Measurements from ENCODE around the gene OR8G5. TPM values are rescaled to one million over a fixed set of nuclear protein-coding genes. Genes with fewer than 3 reads are reported as not detected.

The OR8G5 gene
- polyA plus RNA-seq, 1 donor from 2014 or later, result not detected

DNA sequence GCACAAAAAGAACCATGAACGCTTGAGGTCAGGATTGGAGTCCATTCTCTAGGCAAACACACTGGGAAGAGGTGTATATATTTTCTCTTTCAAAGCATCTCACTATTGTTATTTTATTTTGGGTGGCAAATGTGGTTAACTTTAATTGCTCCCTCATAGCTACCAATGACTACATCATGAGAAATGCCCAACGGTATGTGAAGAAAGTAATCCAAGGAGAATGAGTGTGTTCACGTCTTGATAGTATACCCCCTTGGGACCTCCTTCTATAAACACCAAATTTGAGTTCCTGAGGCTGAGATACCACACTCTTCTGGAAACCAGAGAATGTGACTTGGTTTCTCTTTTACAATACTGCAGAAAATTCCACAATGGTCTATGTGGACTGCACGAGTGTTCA, 41.7 kb downstream of the OR8G5 start:
- Histone ChIP-seq H3K36me3 (ENCODE audit: insufficient read depth, low read length) (no peaks in the 10 kb centered on the region), H3K9ac (ENCODE audit: low read length) (no peak overlapping the region), H3K27ac (ENCODE audit: low read length) (no peak overlapping the region), H2AFZ (ENCODE audit: low read depth, low read length) (no peak overlapping the region), H3K4me3 (ENCODE audit: low read length) (no peak overlapping the region), H3K27me3 (ENCODE audit: insufficient read depth, low read depth, low read length) (no peaks in the 10 kb centered on the region), H3K4me2 (ENCODE audit: low read length) (no peak overlapping the region), H4K20me1 (ENCODE audit: insufficient read depth) (no peaks in the 10 kb centered on the region), H3K79me2 (replicated peaks; ENCODE audit: insufficient read depth, low read length) (no peaks in the 10 kb centered on the region), H3K9me2 (ENCODE audit: insufficient read depth, low read length) (no peaks in the 10 kb centered on the region), H3F3A (ENCODE audit: insufficient read depth, low read length, poor library complexity, severe bottlenecking) (no peaks in the 10 kb centered on the region), H3K9me3 (ENCODE audit: low read length) (no peaks in the 10 kb centered on the region)
- no peak for TF ChIP-seq RAD21 (conservative IDR thresholded peaks at IDR 0.05)
- TF ChIP-seq, protein P1, sequence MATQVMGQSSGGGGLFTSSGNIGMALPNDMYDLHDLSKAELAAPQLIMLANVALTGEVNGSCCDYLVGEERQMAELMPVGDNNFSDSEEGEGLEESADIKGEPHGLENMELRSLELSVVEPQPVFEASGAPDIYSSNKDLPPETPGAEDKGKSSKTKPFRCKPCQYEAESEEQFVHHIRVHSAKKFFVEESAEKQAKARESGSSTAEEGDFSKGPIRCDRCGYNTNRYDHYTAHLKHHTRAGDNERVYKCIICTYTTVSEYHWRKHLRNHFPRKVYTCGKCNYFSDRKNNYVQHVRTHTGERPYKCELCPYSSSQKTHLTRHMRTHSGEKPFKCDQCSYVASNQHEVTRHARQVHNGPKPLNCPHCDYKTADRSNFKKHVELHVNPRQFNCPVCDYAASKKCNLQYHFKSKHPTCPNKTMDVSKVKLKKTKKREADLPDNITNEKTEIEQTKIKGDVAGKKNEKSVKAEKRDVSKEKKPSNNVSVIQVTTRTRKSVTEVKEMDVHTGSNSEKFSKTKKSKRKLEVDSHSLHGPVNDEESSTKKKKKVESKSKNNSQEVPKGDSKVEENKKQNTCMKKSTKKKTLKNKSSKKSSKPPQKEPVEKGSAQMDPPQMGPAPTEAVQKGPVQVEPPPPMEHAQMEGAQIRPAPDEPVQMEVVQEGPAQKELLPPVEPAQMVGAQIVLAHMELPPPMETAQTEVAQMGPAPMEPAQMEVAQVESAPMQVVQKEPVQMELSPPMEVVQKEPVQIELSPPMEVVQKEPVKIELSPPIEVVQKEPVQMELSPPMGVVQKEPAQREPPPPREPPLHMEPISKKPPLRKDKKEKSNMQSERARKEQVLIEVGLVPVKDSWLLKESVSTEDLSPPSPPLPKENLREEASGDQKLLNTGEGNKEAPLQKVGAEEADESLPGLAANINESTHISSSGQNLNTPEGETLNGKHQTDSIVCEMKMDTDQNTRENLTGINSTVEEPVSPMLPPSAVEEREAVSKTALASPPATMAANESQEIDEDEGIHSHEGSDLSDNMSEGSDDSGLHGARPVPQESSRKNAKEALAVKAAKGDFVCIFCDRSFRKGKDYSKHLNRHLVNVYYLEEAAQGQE (IDR thresholded peaks at IDR 0.05; ENCODE audit: borderline replicate concordance), result no peak
- TF ChIP-seq, protein P2, sequence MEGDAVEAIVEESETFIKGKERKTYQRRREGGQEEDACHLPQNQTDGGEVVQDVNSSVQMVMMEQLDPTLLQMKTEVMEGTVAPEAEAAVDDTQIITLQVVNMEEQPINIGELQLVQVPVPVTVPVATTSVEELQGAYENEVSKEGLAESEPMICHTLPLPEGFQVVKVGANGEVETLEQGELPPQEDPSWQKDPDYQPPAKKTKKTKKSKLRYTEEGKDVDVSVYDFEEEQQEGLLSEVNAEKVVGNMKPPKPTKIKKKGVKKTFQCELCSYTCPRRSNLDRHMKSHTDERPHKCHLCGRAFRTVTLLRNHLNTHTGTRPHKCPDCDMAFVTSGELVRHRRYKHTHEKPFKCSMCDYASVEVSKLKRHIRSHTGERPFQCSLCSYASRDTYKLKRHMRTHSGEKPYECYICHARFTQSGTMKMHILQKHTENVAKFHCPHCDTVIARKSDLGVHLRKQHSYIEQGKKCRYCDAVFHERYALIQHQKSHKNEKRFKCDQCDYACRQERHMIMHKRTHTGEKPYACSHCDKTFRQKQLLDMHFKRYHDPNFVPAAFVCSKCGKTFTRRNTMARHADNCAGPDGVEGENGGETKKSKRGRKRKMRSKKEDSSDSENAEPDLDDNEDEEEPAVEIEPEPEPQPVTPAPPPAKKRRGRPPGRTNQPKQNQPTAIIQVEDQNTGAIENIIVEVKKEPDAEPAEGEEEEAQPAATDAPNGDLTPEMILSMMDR (IDR thresholded peaks at IDR 0.05; ENCODE audit: poor library complexity, severe bottlenecking), result no peak
- TF ChIP-seq MXI1 (conservative IDR thresholded peaks at IDR 0.05; ENCODE audit: poor library complexity, severe bottlenecking), result no peak
- no peak for TF ChIP-seq EZH2 (IDR thresholded peaks at IDR 0.05; ENCODE audit: borderline replicate concordance, insufficient read depth, low read length, poor library complexity, severe bottlenecking)

DNA sequence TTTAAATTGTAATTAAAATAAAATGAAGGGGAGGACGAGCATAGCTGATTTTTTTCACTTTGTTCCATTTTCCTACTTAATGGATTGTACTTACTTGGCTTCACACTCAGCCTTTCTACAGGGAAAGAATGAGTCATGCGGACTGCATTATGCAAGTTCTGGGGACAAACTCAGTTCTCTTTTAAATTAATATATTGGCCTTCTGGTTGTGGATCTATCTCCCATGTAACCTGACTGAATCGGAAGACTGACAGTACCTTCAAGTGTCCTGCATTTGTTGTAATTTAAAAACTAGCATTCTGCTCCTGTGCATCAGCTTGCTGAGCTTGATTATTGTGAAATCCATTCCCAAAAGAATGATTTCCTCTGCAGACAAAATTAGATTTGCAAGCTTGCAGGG, 45.4 kb downstream of the OR8G5 start:
- Histone ChIP-seq H3K9me2 (ENCODE audit: insufficient read depth, low read length) (no peaks in the 10 kb centered on the region), H3K79me2 (replicated peaks; ENCODE audit: insufficient read depth, low read length) (no peaks in the 10 kb centered on the region), H3K4me3 (ENCODE audit: low read length) (no peak overlapping the region), H2AFZ (ENCODE audit: low read depth, low read length) (no peak overlapping the region), H3K9me3 (ENCODE audit: low read length) (no peaks in the 10 kb centered on the region), H3K9ac (ENCODE audit: low read length) (no peak overlapping the region), H3K27me3 (ENCODE audit: insufficient read depth, low read depth, low read length) (no peaks in the 10 kb centered on the region), H3K27ac (ENCODE audit: low read length) (no peak overlapping the region), H3K4me2 (ENCODE audit: low read length) (no peak overlapping the region), H3K36me3 (ENCODE audit: insufficient read depth, low read length) (no peaks in the 10 kb centered on the region), H4K20me1 (ENCODE audit: insufficient read depth) (no peaks in the 10 kb centered on the region), H3F3A (ENCODE audit: insufficient read depth, low read length, poor library complexity, severe bottlenecking) (no peaks in the 10 kb centered on the region)
- TF ChIP-seq SMC3 (conservative IDR thresholded peaks at IDR 0.05; ENCODE audit: poor library complexity) (no peak), MXI1 (conservative IDR thresholded peaks at IDR 0.05; ENCODE audit: poor library complexity, severe bottlenecking) (no peak), RAD21 (conservative IDR thresholded peaks at IDR 0.05) (no peak), TAF1 (IDR thresholded peaks at IDR 0.05; ENCODE audit: low read depth) (no peak)

DNA sequence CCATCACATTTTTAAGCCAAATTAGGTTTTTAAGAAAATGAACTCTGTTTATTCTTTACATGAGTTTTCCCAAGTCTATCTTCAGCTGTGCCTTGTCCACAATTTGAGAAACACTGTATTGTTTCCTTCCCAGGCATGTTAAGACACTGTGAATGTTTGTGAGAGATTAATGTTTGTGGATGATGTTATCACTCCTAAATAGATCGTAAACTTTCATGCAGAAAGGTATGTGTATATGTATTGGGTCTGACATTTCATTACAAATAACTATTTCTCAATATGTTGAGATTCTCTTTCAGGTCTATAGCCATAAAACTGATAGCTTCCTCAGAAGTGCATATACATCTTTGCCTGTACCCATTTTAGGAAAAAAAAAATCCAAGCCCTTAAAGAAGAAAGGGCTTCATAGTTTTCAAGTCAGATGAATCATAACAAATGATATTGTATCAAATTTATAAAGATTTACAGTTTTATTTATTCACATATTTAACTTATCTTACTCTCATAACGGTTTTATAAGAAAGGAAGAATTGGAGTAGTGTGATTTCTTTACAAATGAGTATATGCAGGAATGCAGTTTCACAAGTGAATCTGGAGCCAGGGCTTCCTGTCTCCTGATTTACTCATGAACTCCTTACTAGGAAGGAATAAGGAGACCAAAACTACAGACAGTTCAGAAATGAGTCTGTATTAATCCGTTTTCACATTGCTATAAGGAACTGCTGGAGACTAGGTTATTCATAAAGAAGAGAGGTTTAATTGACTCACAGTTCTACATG, 46.4 kb downstream of the OR8G5 start:
- H3K4me2 ChIP-seq (ENCODE audit: low read length), result no peak overlapping the region
- H3K27ac ChIP-seq (ENCODE audit: low read length), result no peak overlapping the region
- no peak overlapping the region for H2AFZ ChIP-seq (ENCODE audit: low read depth, low read length)
- H4K20me1 ChIP-seq (ENCODE audit: insufficient read depth), result no peaks in the 10 kb centered on the region
- H3K9me2 ChIP-seq (ENCODE audit: insufficient read depth, low read length), result no peaks in the 10 kb centered on the region
- H3K36me3 ChIP-seq (ENCODE audit: insufficient read depth, low read length), result no peaks in the 10 kb centered on the region
- no peaks in the 10 kb centered on the region for H3K79me2 ChIP-seq (replicated peaks; ENCODE audit: insufficient read depth, low read length)
- H3K4me3 ChIP-seq (ENCODE audit: low read length), result no peak overlapping the region
- no peaks in the 10 kb centered on the region for H3K9me3 ChIP-seq (ENCODE audit: low read length)
- TF ChIP-seq EP300 (conservative IDR thresholded peaks at IDR 0.05; ENCODE audit: poor library complexity, severe bottlenecking) (no peak), EZH2 (IDR thresholded peaks at IDR 0.05; ENCODE audit: borderline replicate concordance, insufficient read depth, low read length, poor library complexity, severe bottlenecking) (no peak), RAD21 (conservative IDR thresholded peaks at IDR 0.05) (no peak), MXI1 (conservative IDR thresholded peaks at IDR 0.05; ENCODE audit: poor library complexity, severe bottlenecking) (no peak)
- TF ChIP-seq, protein P2 (IDR thresholded peaks at IDR 0.05; ENCODE audit: poor library complexity, severe bottlenecking), result no peak
- no peaks in the 10 kb centered on the region for H3F3A ChIP-seq (ENCODE audit: insufficient read depth, low read length, poor library complexity, severe bottlenecking)
- no peak overlapping the region for H3K9ac ChIP-seq (ENCODE audit: low read length)
- H3K27me3 ChIP-seq (ENCODE audit: insufficient read depth, low read depth, low read length), result no peaks in the 10 kb centered on the region

Data from neural cell (in vitro differentiated cells).